Fibroblast of the aortic adventitia (primary cell): ENCODE results near the gene DNAJC19. TPM values are rescaled to one million over a fixed set of nuclear protein-coding genes. Genes with fewer than 3 reads are reported as not detected.

Experiments used
- total RNA-seq: library from RNA; depleted of rRNA; stranded (reverse); fragments of >200 nt; gene quantifications from 2 replicates; pipeline ENCODE4 v1.2.3, GENCODE V29; 2012; ENCODE audit warnings: low replicate concordance

DNAJC19 gene
- total RNA-seq, 1 donor: 29.5 TPM

Other genes with a start within 250 kb of the DNAJC19 start
- gene FXR1, start 77.1 kb downstream of the DNAJC19 start, total RNA-seq: 104 and 443 TPM in 2 replicates